HFFc6 (cell line): Measurements from ENCODE around the gene LTA4H. TPM values are rescaled to one million over a fixed set of nuclear protein-coding genes. Genes with fewer than 3 reads are reported as not detected.

ENCODE experiments used
- DNase-seq: peaks from one replicate; pipeline ENCODE4 v3.0.0-alpha.2; 2018
- H3K27ac Mint-ChIP-seq: 2 replicates; pipeline ENCODE4 v1.8.0; 2020; ENCODE audit warnings: mild to moderate bottlenecking, mixed read lengths
- H3K27me3 Mint-ChIP-seq: 2 replicates; pipeline ENCODE4 v1.8.0; 2021; ENCODE audit warnings: mild to moderate bottlenecking, moderate library complexity, mixed read lengths; ENCODE audit not compliant: insufficient read depth
- H3K36me3 Mint-ChIP-seq: 2 replicates; pipeline ENCODE4 v1.8.0; 2021; ENCODE audit warnings: low read depth, mixed read lengths
- H3K4me1 Mint-ChIP-seq: 2 replicates; pipeline ENCODE4 v1.8.0; 2020; ENCODE audit warnings: low read depth, mixed read lengths
- H3K4me3 Mint-ChIP-seq: 2 replicates; pipeline ENCODE4 v1.8.0; 2020; ENCODE audit warnings: mild to moderate bottlenecking, moderate library complexity, mixed read lengths
- H3K9me3 Mint-ChIP-seq: 2 replicates; pipeline ENCODE4 v1.8.0; 2020; ENCODE audit warnings: mild to moderate bottlenecking, mixed read lengths
- CTCF ChIP-seq: fragments of 200-600 bp; sonication (generic); IDR thresholded peaks from 2 replicates; pipeline ENCODE4 v1.5.0; 2021; ENCODE audit warnings: antibody characterized with exemption, mild to moderate bottlenecking
- total RNA-seq, 6 experiments: library from RNA; stranded (reverse); fragmentation: NEBNext Ultra II Directional; extraction: Animal tissue kit (Norgen Biotek cat#: 25700); gene quantifications; 2 replicates in 1 of 6; 3 replicates in 5 of 6; pipeline ENCODE4 v1.2.3, GENCODE V29; 2021

The LTA4H gene
- total RNA-seq, 6 experiments from 2014 or later: 50.2 to 59.0 (median 51.6) TPM

- DNase-seq: no peak
- Mint-ChIP-seq H3K36me3 (no peaks in the 10 kb centered on the region), H3K27me3 (no peaks in the 10 kb centered on the region), H3K4me1 (no peaks in the 10 kb centered on the region), H3K4me3 (no peak overlapping the region), H3K9me3 (no peaks in the 10 kb centered on the region), H3K27ac (no peak overlapping the region)
- TF ChIP-seq CTCF: no peak
Measured at GRCh38 chr12:96025518-96025917, 9.9 kb downstream of the LTA4H start.

GRCh38 chr12:96020314-96021003, 14.9 kb downstream of the LTA4H start:
- Mint-ChIP-seq H3K27me3 (no peaks in the 10 kb centered on the region), H3K9me3 (no peaks in the 10 kb centered on the region), H3K27ac (no peak overlapping the region), H3K4me3 (no peak overlapping the region), H3K4me1 (no peaks in the 10 kb centered on the region), H3K36me3 (peaks cover 6% of the 10 kb centered on the region; the same call in 1 of the 2 replicates)
- DNase-seq: no peak
- TF ChIP-seq CTCF: no peak

GRCh38 chr12:96015672-96016071, 19.7 kb downstream of the LTA4H start:
- Mint-ChIP-seq H3K9me3 (no peaks in the 10 kb centered on the region), H3K4me3 (no peak overlapping the region), H3K4me1 (no peaks in the 10 kb centered on the region), H3K27ac (no peak overlapping the region), H3K36me3 (peaks cover 6% of the 10 kb centered on the region; the same call in 1 of the 2 replicates), H3K27me3 (no peaks in the 10 kb centered on the region)
- peak; percentile 53 for TF ChIP-seq CTCF
- DNase-seq: peak; percentile 25

- H3K4me3 Mint-ChIP-seq: no peak overlapping the region
- TF ChIP-seq CTCF: no peak
- H3K27me3 Mint-ChIP-seq: no peaks in the 10 kb centered on the region
- no peaks in the 10 kb centered on the region for H3K9me3 Mint-ChIP-seq
- H3K4me1 Mint-ChIP-seq: no peaks in the 10 kb centered on the region
- peaks cover 1% of the 10 kb centered on the region; the same call in 1 of the 2 replicates for H3K36me3 Mint-ChIP-seq
- H3K27ac Mint-ChIP-seq: no peak overlapping the region
- no peak for DNase-seq
Measured at GRCh38 chr12:96014943-96015599, 20.3 kb downstream of the LTA4H start.

GRCh38 chr12:96007729-96008128, 27.7 kb downstream of the LTA4H start:
- H3K36me3 Mint-ChIP-seq: no peaks in the 10 kb centered on the region; the same call in none of the 2 replicates
- no peak overlapping the region for H3K27ac Mint-ChIP-seq
- DNase-seq: no peak
- TF ChIP-seq CTCF: no peak
- no peaks in the 10 kb centered on the region for H3K27me3 Mint-ChIP-seq
- no peaks in the 10 kb centered on the region for H3K9me3 Mint-ChIP-seq
- H3K4me1 Mint-ChIP-seq: no peaks in the 10 kb centered on the region
- H3K4me3 Mint-ChIP-seq: no peak overlapping the region
